Parathyroid adenoma (tissue), 2 donors: ENCODE measurements around the gene OIP5.

Experiments used
- H2AFZ ChIP-seq: fragments of 300-600 bp; sonication (generic); one replicate; pipeline ENCODE4 v1.7.0; 2017; ENCODE audit warnings: antibody characterized with exemption, mild to moderate bottlenecking
- H3K27ac ChIP-seq: fragments of 300-600 bp; sonication (generic); one replicate; pipeline ENCODE4 v1.7.0; 2017
- H3K27me3 ChIP-seq: fragments of 300-600 bp; sonication (generic); one replicate; pipeline ENCODE4 v1.7.0; 2017; ENCODE audit warnings: low read length; ENCODE audit not compliant: control insufficient read depth, insufficient read depth
- H3K36me3 ChIP-seq: fragments of 300-600 bp; sonication (generic); one replicate; pipeline ENCODE4 v1.7.0; 2017; ENCODE audit warnings: low read length; ENCODE audit not compliant: control insufficient read depth, insufficient read depth
- H3K4me1 ChIP-seq: fragments of 300-600 bp; sonication (generic); one replicate; pipeline ENCODE4 v1.7.0; 2017; ENCODE audit warnings: control low read depth
- H3K4me2 ChIP-seq: fragments of 300-600 bp; sonication (generic); one replicate; pipeline ENCODE4 v1.7.0; 2017; ENCODE audit warnings: low read length
- H3K4me3 ChIP-seq: fragments of 300-600 bp; sonication (generic); one replicate; pipeline ENCODE4 v1.7.0; 2017; ENCODE audit warnings: low read depth, low read length
- H3K79me2 ChIP-seq: fragments of 300-600 bp; sonication (generic); one replicate; pipeline ENCODE4 v1.7.0; 2017; ENCODE audit warnings: control low read depth
- H3K9ac ChIP-seq: fragments of 300-600 bp; sonication (generic); one replicate; pipeline ENCODE4 v1.7.0; 2017; ENCODE audit warnings: mild to moderate bottlenecking
- H3K9me3 ChIP-seq: fragments of 300-600 bp; sonication (generic); one replicate; pipeline ENCODE4 v1.7.0; 2017; ENCODE audit warnings: low read length; ENCODE audit not compliant: control insufficient read depth
- CTCF ChIP-seq: fragments of 300-600 bp; sonication (generic); IDR thresholded peaks from one replicate; pipeline ENCODE4 v1.7.0; 2017; ENCODE audit warnings: antibody characterized with exemption, mild to moderate bottlenecking
- donor health status: primary hyperparathyroidism.

Gene OIP5

GRCh38 chr15:41350057-41350717 is 17.8 kb upstream of the OIP5 start:
- H3K4me1 ChIP-seq: no peaks in the 10 kb centered on the region
- H3K36me3 ChIP-seq: no peaks in the 10 kb centered on the region
- H3K4me2 ChIP-seq: no peak overlapping the region
- H3K79me2 ChIP-seq: no peaks in the 10 kb centered on the region
- no peak overlapping the region for H3K4me3 ChIP-seq
- no peak overlapping the region for H3K9ac ChIP-seq
- H3K27me3 ChIP-seq: no peaks in the 10 kb centered on the region
- H3K9me3 ChIP-seq: no peaks in the 10 kb centered on the region
- no peak overlapping the region for H3K27ac ChIP-seq
- TF ChIP-seq CTCF: no peak
- H2AFZ ChIP-seq: no peak overlapping the region

GRCh38 chr15:41347236-41347635 is 14.8 kb upstream of the OIP5 start:
- no peak overlapping the region for H3K4me2 ChIP-seq
- H3K27ac ChIP-seq: no peak overlapping the region
- H3K27me3 ChIP-seq: no peaks in the 10 kb centered on the region
- no peaks in the 10 kb centered on the region for H3K9me3 ChIP-seq
- H3K9ac ChIP-seq: no peak overlapping the region
- H3K79me2 ChIP-seq: no peaks in the 10 kb centered on the region
- H3K4me3 ChIP-seq: no peak overlapping the region
- H3K36me3 ChIP-seq: no peaks in the 10 kb centered on the region
- no peaks in the 10 kb centered on the region for H3K4me1 ChIP-seq
- no peak for TF ChIP-seq CTCF
- H2AFZ ChIP-seq: no peak overlapping the region

- Histone ChIP-seq H3K4me3 (no peak overlapping the region), H3K36me3 (no peaks in the 10 kb centered on the region), H3K4me2 (no peak overlapping the region), H3K9me3 (no peaks in the 10 kb centered on the region), H3K27me3 (no peaks in the 10 kb centered on the region), H3K79me2 (no peaks in the 10 kb centered on the region), H2AFZ (no peak overlapping the region), H3K4me1 (no peaks in the 10 kb centered on the region), H3K9ac (no peak overlapping the region), H3K27ac (no peak overlapping the region)
- no peak for TF ChIP-seq CTCF
Observed at GRCh38 chr15:41341519-41341918, 9.1 kb upstream of the OIP5 start.

- Histone ChIP-seq H3K79me2 (no peaks in the 10 kb centered on the region), H3K27ac (no peak overlapping the region), H2AFZ (no peak overlapping the region), H3K9ac (no peak overlapping the region), H3K27me3 (no peaks in the 10 kb centered on the region), H3K4me2 (no peak overlapping the region), H3K4me3 (no peak overlapping the region), H3K36me3 (no peaks in the 10 kb centered on the region), H3K4me1 (no peaks in the 10 kb centered on the region), H3K9me3 (no peaks in the 10 kb centered on the region)
- no peak for TF ChIP-seq CTCF
Observed at GRCh38 chr15:41340189-41340695, 7.9 kb upstream of the OIP5 start.
